CD4-positive, alpha-beta T cell treated with Interleukin-4 for 4 hours (primary cell): ENCODE results near the gene PIP5KL1.

ENCODE experiments used
- DNase-seq: peaks from one replicate; pipeline ENCODE4 v3.0.0-alpha.2; 2020

Gene PIP5KL1

DNA sequence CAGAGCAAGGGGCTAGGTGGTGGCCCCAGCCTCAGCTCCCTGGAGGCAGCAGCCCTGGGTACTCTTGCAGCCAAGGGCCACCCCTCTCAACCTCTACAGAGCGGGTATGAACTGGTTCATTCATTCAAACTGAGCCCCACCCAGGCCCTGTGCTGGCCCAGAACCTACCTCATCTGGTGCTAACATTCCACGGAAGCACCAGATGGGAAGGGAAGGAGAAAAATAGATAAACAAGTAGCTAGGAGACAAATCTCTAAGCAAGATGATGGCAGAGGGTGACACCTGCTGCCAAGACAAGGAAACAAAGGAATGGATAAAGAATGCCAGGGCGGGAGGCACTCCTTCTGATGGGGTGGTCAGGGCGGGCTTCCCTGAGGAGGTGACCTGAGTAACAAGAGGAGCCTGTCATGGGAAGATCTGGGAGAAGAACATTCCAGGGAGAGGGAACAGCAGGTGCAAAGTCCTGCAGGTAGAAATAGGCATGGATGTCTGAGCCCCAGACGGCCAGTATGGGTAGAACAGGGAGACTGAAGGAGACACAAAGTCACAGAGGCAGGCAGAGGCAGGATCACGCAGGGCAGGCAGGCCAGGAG is 19.9 kb downstream of the PIP5KL1 start:
- DNase-seq, result no peak

DNA sequence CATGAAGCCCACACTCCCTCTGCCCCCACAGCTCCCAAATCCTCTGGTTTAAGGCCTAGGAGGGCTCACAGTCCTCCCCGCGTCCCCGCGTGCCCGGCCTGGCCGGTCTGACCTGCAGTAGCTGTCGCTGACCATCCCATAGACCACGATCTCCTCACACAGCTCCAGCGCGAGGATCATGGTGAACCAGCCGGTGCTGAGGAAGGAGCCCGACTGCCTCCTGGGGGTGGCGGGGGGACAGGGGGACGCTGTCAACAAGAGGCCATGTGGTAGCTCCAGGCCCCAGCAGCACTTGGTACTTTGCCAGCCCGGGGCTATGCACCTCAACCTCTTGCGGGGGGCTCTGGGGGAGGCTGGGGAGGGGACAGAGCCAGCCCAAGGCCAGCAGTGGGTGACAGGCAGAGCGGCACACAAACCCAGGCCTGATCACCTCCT is 20.7 kb downstream of the PIP5KL1 start:
- no peak for DNase-seq

DNA sequence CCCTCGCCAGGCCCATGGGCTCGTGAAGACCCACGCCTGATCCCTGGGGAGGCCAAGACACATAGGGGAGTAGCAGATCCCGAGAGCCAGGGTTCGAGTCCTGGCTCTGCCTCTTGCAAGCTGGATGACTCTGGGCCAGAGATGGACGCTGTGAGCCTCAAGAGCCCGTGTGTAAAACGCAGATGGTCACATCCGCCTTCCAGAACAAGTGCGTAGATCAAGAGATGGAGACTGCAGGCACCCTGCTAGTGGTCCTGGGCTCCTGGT is 22.0 kb downstream of the PIP5KL1 start:
- DNase-seq, result no peak

DNA sequence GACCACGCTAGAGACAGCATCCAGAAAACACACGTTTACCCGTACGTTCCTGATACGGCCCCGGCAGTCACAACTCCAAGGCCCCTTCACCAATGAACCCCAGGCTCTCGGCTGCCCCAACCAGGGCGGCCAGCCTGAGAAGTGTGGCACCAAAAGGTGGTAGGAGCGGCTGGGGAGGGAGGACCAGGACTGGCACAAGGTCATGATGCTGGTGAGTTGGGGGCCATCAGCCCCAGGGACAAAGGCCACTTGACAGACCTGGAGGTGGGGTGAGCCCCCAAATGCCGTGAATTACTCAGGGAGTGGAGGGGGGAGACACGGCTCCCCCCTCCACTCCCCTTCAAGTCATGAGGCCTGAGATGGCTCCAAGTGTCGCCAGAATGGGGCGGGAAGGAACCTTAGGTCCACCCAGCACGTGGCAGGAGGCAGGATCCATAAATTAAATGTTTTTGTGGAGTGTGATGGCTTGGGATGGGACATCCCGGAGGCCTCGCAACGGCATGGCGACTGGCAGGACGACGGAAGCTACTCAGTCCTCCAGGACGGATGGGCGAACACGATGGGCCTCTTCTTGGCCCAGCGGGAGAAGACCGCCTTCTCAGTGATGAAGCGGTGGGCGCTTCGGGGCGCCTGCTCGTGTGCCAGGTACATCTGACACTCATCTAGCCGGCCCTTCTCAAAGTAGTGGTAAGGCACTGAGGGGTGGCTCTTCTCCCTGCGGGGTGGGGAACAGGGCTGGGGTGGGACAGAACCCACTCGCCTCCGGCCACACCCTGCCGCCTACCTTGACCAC is 22.5 kb downstream of the PIP5KL1 start:
- no peak for DNase-seq

DNA sequence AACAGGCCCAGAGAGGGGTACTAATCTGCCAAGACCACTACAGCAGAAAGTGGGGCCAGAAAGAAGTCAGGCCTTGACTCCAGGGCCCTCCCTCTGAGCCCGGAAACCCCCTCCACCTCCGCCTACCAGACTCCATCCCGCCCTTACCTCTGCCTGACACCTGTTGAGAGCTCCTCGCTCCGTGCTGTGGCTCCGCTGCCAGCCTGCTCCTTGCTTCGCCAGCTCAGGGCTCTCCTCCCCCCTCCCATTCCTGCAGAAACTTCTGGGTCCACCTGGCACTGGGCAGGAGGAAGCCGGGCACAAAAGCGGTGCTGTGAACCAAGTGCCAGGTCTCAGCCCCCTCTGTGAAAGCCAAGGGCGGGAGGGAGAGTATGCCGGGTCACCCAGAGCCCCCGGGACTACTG is 24.8 kb downstream of the PIP5KL1 start:
- DNase-seq, result peak; percentile 77

DNA sequence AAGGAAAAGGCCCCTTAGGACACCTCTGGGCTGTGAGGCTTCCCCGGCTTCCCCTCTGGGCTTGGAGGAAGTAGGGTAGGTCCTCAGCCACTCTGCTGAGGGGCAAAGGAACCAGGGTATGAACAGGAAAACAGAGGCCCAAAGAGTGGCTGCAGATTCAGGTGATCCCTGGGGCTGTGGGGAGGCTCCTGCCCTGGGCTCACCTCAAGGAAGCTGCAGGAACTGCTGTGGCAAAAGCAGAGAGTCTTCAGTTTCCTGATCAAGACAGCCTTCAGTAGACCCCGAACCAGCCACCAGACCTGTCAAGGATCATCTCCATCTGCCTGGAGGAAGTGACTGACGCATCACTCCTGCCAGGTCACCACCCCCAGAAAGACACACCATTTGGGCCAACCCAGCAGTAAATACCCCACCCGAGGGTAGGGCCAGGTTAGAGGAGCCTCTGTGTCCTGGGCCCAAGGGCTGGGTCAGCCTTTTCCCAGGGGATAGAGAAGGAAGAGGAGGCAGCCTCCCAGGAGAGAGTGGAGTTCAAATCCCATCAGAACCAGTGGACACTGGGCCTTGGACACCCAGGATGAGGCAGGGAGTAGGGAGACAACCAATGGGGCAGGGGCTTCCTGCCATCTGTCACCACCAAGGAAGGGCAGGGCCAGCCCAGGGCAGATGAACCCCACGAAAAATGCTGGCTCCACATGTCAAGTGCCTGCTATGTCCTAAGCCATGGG is 25.4 kb downstream of the PIP5KL1 start:
- peak; percentile 77 for DNase-seq

DNA sequence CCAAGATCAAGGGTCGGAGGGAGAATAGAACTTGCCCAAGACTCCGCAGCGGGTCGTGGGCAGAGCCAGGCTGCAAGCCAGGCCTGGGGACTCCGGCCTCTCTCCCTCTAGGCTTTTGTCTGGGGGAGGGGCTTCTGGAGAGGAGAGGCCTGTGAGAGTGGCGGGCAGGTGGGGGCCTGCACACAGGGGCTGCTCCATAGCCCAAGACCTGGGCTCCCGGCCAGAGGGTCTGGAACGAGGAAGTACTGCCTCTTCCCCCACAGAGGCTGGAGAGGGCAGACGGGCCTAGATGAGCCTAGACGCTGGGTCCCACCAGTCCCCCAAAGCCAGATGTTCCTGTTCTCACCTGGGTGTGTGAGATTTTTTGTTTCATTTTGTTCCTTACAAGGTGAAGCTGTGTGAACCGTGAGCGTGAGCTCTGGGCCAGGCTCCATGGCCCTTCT is 26.0 kb downstream of the PIP5KL1 start:
- no peak for DNase-seq

DNA sequence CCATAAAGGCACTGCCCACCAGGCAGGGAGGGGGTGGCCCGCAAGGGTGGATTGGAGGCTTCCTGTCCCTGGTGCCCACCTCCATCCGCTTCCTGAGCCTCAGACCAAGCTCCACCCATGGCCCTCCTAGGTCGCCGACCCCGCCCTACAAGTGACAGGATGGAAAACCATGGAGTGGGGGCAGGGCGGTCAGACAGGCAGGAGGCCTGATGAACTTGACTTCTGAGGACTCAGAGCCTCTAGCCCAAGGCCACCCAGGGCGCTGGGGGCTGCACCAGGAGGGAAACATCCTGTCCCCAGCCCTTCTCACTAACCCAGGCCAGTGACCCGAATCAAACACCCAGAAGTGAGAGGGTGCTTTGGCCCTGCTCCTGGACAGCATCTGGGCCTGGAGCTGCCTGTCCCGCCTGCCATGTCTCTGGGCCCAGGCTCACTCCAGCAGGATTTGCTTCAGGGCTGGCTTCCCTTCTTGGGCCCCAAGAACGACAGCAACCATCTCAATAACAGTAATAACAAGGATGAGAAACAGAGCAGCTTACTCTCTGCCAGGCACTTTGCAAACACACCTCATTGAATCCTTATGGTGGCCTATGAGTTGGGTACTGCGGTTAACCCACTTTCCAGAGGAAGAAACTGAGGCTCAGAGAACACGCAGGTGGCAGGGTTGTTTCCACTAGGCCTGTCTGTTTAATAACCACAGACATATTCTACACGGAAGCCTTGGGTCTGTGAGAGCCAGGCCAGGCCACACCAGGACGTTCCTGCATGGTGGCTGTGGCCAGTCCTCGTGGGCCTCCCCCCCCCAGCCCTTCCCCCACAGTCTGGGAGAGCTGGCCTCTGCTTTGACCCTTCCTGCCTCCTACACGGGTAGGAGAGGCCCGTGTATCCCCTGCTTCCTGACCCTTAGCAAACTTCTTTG is 26.8 kb downstream of the PIP5KL1 start:
- DNase-seq, result peak; percentile 60

DNA sequence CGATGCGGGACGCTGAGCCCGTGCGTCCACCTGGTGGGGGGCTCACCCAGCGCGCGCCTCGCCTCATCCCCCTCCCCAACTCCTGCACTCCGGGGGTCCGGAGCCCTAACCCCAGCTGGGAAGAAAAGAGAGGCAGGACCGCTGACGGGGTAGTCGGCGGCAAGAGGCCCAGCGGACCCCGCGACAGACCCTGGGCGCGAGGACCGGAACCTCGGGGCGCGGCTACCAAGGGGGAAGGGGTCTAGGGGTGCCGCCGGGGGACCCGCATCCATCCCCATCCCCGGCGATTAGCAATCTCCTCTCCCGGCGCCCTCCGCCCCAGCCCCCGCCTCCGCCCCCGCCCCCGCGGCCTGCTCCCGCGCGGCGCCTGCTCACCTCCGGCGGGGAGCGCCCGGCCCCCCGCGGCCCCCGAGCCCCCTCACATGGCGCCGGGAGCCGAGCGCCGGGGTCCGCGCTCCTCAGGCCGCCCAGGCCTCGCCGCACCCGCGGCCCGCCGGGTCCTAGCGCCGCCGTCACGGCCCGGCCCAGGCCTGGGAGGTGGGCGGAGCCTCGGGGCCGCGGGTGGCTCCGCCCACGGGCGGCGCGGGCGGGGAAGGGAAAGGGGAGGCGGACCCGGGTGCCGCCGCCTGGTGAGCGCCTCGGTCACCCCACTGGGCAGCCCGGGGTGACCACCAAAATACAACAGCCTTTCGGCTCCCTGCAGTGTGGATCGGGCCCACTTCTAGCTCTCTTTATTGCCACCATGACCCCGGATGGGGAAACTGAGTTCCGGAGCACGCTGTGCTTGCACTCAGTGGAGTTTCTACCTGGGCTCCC is 31.2 kb downstream of the PIP5KL1 start, which contains the start of gene ST6GALNAC6:
Gene ST6GALNAC6, minus strand, starts transcription at position 476 of the 816 bp plus-strand sequence. CDS start 1,622 bp downstream, outside the sequence.
- peak; percentile 45 for DNase-seq

DNA sequence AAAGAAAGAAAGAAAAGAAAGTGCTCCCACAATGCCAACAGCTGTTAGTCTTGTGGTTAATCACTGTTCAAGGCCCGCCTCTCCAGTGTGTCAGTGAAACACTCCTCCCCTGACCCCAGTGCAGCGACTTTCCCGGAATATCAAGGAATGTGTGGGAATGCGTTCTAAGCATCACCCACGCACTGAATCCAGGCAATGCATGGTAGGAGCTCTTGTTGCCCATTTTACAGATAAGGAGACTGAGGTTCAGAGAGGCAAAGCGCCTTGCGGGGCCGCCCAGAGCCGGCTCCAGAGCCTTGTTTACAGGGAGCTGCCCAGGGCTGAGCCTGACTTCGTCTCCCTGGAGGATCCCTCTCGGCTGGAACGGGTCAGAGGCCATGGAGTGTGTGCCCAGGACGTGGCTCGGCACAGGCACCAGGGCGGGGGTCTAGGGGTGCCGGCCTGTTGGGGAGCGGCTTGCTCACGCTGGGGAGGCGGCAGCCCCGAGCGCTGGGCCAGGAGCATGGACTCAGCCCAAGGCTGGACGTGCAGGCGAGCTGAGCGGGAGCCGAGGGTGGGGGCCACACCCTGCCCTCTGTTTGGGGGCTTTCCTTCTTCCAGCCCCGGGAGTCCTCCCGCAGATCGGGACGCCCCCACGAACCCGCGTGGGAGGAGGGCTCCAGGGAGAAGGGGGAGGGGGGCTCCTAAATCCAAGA is 32.0 kb downstream of the PIP5KL1 start:
- DNase-seq, result no peak

DNA sequence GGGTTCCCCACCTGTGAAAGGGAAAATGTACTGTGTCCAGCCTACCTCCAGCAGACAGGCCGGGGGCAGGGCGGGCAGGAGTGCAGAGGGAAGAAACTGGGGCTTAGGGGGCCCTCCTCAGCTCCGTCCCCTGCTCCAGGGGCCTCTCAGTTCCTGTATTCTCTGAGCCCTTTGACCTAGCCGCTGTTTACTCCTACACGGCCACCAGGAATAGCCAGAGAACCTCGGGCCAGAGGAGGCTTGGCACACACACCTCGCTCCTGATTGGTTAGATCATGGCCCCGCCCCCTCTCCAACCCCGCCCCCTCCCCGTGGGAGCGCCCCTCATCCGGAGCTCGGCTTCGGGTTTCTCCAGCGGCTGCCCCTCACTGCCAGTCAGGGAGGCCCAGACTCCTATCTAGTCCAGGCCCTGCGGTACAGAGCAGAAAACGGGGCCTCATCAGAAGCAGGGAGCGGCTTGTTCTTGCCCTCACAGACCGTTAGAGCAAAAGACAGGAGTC is 33.3 kb downstream of the PIP5KL1 start:
- no peak for DNase-seq

DNA sequence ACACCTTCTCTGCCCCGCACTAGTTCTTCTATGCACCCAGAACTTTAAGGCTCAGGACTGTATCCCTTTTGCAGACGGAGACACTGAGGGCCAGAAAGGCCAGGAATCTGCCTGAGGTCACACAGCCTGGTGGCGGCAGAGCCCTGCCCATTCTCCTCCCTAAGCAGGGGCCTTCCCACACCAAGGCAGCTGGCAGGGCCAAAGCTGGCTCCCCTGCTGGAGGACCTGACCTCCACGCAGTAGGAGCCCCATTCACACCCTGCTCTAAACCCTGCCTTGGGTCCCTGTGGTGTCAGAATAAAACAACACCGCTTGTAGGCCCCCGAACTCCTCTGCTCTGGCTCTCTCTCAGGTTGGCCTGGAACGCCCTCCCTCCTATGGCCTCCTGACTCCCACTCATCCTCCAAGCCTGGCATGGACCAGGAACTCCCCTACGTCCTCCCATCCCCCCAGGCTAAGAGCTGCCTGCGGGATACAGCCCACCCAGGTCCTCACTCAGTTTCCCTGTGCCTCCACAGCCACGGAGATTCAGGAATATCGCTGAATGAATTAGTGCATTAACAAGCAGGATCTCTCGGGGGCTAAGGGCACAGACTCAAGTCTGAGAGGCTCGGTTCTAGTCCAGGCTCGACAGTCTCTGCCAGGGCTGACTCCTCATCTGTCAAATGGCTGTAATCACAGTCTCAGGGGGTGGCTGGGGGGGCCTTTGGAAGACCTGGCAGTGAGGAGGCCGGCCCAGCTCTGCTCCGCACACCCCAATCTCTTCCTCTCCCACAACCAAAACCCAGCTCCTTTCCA is 34.0 kb downstream of the PIP5KL1 start:
- DNase-seq, result no peak

DNA sequence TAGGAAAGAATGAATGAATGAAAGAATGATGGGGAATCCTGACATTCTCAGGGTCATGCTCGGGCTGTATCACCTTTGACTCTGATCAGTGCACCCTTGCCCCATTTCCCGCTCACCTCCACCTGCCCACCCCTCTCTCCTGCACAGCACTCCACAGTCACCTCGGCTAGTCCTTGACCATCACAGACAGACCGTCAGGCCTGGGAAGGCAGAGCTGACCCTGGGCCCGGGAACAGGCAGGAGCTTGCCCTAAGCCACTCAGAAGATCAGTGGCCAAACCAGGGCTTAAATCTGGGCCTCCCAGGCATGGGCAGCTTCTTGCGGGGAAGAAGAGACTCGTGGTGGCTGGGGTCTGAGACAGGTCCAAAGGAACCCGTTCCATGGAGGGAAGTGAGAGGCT is 34.8 kb downstream of the PIP5KL1 start:
- DNase-seq, result no peak

DNA sequence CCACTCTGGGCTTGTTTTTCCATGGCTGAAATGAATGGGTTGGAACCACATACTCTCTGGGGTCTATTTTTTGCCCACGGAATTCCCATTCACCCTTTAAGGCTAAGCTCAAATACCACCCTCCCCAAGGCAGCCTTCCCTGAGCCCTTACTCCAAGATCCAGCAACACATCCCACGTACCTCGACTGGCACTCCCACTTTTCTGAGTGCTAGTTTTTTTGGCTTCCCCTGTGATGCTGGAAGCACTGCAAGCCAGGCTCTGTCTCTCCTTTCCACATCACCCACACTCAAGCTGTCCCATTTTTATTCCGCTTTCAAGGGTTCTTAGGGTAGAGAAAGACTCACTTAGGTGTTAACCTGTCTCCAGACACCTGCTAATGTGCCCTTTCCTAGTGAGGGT is 37.2 kb downstream of the PIP5KL1 start:
- no peak for DNase-seq

DNA sequence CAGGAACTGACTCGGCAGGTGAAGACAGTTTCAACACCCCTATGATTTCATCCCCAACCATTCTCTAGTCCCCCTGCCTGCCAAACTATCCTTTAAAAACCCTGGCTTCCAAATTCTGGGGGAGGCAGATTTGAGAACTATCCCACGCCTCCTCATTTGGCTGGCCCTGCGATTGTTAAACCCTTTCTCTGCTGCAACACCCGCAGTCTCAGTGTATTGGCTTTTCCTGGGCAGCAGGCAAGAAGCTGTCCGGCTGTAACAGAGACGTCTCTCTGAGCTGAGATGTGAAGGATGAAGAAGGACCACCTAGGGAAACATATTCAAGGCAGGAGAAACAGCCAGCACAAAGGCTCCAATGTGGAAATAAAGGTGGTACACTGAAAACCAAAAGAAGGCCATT is 37.7 kb downstream of the PIP5KL1 start:
- no peak for DNase-seq

DNA sequence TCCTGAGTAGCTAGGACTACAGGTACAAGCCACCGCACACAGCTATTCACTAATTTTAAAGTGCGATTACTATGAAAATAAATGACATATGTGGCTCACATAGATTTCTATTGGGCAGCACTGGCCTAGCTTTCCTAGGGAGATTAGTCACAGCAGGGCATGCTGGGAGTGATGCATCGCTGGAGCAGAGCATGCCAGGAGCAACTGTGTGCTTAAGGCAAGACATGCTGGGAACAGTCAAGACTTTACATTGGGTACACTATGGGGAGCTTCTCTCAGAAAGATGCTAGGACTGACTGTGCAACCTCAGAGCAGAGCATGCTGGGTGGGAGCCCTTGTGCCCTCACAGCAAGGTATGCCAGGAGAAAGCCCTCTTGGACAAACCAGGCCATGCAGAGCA is 40.5 kb downstream of the PIP5KL1 start:
- DNase-seq, result no peak

DNA sequence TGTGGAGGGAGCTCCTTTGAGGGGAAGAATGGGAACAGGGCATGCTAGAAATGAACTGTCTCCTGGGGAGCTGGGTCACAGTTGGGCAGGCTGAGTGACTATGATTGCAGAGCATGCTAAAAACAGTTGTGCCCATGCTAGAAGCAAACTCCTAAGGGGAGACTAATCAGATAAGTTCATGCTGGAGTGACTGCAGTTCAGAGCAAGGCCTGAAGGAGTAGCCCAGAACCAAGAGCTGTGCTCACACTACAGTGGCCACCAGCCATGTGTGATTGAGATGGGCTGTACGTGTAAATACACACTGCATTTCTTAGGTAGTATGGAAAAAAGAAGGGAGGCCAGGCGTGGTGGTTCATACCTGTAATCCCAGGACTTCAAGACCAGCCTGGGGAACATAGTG is 42.8 kb downstream of the PIP5KL1 start:
- DNase-seq, result no peak

DNA sequence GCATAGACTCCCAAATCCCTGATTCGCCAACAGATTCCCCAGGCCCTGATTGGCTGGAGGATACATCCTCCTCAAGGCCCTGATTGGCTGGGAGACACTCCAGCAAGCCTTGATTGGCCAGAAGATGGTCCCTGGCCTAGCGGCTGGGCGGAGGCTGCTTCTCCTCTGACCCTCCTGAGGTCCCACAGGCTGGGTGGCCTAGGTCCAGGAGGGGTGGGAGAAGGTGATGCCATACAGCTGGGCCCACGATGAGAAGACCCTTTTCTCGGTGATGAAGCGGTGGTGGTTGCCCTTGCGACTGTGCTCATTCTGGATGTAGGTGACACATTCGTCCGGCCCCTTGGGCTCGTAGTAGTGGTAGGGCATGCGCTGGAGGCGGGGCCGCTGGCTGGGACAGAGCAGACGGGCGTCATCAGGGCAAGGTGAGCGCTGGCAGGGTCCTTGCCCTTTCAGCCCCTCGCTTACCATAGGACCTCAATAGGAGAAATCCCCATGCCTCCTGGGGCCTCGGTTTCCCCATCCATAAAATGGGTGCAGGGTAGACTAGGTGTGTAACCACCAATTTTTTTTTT is 44.1 kb downstream of the PIP5KL1 start:
- no peak for DNase-seq

DNA sequence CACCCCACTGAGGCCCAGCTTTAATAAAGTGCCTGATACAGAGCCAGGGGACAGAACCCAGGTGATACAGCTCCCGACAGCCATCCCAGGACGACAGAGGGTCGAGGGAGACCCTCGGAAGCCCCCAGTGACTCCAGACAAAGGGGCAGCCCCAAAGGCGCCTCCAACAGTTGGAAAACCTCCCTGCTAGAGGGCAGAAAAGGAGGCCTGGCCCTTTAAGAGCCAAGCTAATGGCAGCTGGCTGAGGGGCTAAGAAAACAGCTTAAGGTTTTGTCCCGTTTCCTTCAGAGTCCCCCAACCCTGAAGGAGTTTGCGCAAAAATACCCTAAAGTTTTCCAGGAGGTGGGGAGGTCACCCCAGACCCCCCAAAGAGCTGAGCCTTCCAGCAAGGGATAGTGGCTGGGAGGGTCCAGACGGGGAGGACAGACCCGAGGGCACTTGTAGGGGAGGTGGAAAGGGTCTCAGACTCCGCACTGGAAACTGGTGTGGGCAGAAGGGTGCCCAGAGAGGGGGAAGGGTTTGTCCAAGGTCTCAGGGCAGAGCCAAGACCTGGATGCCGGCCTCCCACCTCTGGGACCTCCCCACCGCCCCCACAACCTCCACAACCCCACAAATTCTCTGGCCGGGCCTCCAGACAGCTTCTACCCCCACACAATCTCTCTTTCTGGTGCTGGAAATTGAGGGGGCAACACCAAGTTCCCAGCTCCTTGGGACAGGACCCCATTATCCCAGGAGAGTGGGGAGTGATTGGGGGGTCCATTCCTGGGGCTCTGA is 44.9 kb downstream of the PIP5KL1 start:
- DNase-seq, result no peak
